B cell (primary cell): Measurements from ENCODE around the gene ZNF804A. TPM values are rescaled to one million over a fixed set of nuclear protein-coding genes. Genes with fewer than 3 reads are reported as not detected.

ENCODE experiments used
- ATAC-seq: fragments of 200-7000 bp; cut with Tn5 transposase; one replicate; pipeline ENCODE4 v1.10.0; 2021; ENCODE audit warnings: low read depth, mild to moderate bottlenecking, moderate number of reproducible peaks, moderate library complexity
- CTCF ChIA-PET: fragments of 350-600 bp; sonication (Branson Sonifier 250); formaldehyde crosslinking; loops from one replicate; lab custom pipeline; 2021; ENCODE audit warnings: antibody characterized with exemption, inconsistent platforms; lab: Charles Lee
- POLR2A ChIA-PET: fragments of 350-600 bp; sonication (Branson Sonifier 250); formaldehyde crosslinking; loops from one replicate; lab custom pipeline; 2021; ENCODE audit warnings: antibody characterized with exemption; lab: Charles Lee
- DNase-seq: peaks from one replicate; pipeline ENCODE4 v3.0.0; 2013
- H2AFZ ChIP-seq: 2 replicates; pipeline ENCODE4 v1.6.1; 2012; ENCODE audit warnings: mild to moderate bottlenecking, low read depth, low read length; ENCODE audit not compliant: insufficient read depth, poor library complexity, severe bottlenecking
- H3K27ac ChIP-seq, 2 donors: 1 replicate in 1 of 2; 2 replicates in 1 of 2; pipeline ENCODE4 v1.5.1; 2012 to 2013; ENCODE audit warnings: low read length in 2 of 2, mild to moderate bottlenecking in 2 of 2, moderate library complexity in 1 of 2
- H3K27me3 ChIP-seq, 4 experiments: fragments of 200-600 bp in 1 of 4; sonication (generic) in 1 of 4; replicated peaks in 1 of 4; 1 replicate in 2 of 4; 2 replicates in 2 of 4; pipeline versions ENCODE4 v1.6.1 to v1.7.0; 2013 to 2016; ENCODE audit warnings: low read length in 3 of 4, mild to moderate bottlenecking in 2 of 4, mixed read lengths in 1 of 4, moderate library complexity in 1 of 4; ENCODE audit not compliant: insufficient read depth in 4 of 4, control insufficient read depth in 3 of 4; ENCODE audit errors: control extremely low read depth in 1 of 4
- H3K36me3 ChIP-seq, 2 experiments: replicated peaks in 1 of 2; 1 replicate in 1 of 2; 2 replicates in 1 of 2; pipeline versions ENCODE4 v1.6.1 to v1.7.1; 2013; ENCODE audit warnings: low read length in 1 of 2; ENCODE audit not compliant: insufficient read depth in 2 of 2, control insufficient read depth in 1 of 2; ENCODE audit errors: control extremely low read depth in 1 of 2, extremely low read depth in 1 of 2
- H3K4me1 ChIP-seq, 2 donors: fragments of 200-600 bp in 1 of 2; sonication (generic) in 1 of 2; 1 replicate in 1 of 2; 2 replicates in 1 of 2; pipeline versions ENCODE4 v1.5.1 to v1.6.1; 2013 to 2017; ENCODE audit warnings: low read length in 2 of 2; ENCODE audit not compliant: control insufficient read depth in 2 of 2, insufficient read depth in 2 of 2
- H3K4me2 ChIP-seq: replicated peaks from 2 replicates; pipeline ENCODE3; 2012; ENCODE audit warnings: mild to moderate bottlenecking, low read depth, low read length; ENCODE audit not compliant: poor library complexity, severe bottlenecking
- H3K4me3 ChIP-seq, 5 experiments: fragments of 200-600 bp in 1 of 5; sonication (generic) in 1 of 5; 1 replicate in 3 of 5; 2 replicates in 2 of 5; pipeline versions ENCODE4 v1.5.1 to v1.7.0; 2011 to 2016; ENCODE audit warnings: low read length in 4 of 5, mild to moderate bottlenecking in 4 of 5, low read depth in 2 of 5, control low read depth in 1 of 5, moderate library complexity in 1 of 5; ENCODE audit not compliant: insufficient read depth in 1 of 5; ENCODE audit errors: control extremely low read depth in 1 of 5, extremely low read depth in 1 of 5
- H3K79me2 ChIP-seq: fragments of 200-600 bp; sonication (generic); one replicate; pipeline ENCODE4 v1.6.0; 2016; ENCODE audit warnings: low read length; ENCODE audit not compliant: control insufficient read depth, insufficient read depth
- H3K9ac ChIP-seq: fragments of 200-600 bp; sonication (generic); 2 replicates; pipeline ENCODE4 v1.6.1; 2017; ENCODE audit warnings: mild to moderate bottlenecking, low read length, moderate library complexity
- H3K9me3 ChIP-seq, 3 donors: one replicate each; pipeline versions ENCODE4 v1.6.1 to v1.7.1; 2013; ENCODE audit warnings: low read length in 2 of 3; ENCODE audit not compliant: control insufficient read depth in 2 of 3, insufficient read depth in 1 of 3; ENCODE audit errors: control extremely low read depth in 1 of 3
- H4K20me1 ChIP-seq: 2 replicates; pipeline ENCODE4 v1.6.0; 2012; ENCODE audit warnings: mild to moderate bottlenecking, low read length; ENCODE audit not compliant: insufficient read depth, control insufficient read depth, poor library complexity, severe bottlenecking
- H3K27ac Mint-ChIP-seq: one replicate; pipeline ENCODE4 v1.8.0; 2021; ENCODE audit warnings: mixed read lengths
- H3K27me3 Mint-ChIP-seq: one replicate; pipeline ENCODE4 v1.8.0; 2021; ENCODE audit warnings: mixed read lengths
- H3K4me1 Mint-ChIP-seq: one replicate; pipeline ENCODE4 v1.8.0; 2021; ENCODE audit warnings: mixed read lengths
- H3K4me3 Mint-ChIP-seq: one replicate; pipeline ENCODE4 v1.8.0; 2021; ENCODE audit warnings: mixed read lengths
- H3K9me3 Mint-ChIP-seq: one replicate; pipeline ENCODE4 v1.8.0; 2022; ENCODE audit warnings: mixed read lengths; ENCODE audit not compliant: insufficient read depth
- EZH2 ChIP-seq: IDR thresholded peaks from 2 replicates; pipeline ENCODE4 v1.6.1; 2012; ENCODE audit warnings: borderline replicate concordance, low read depth, mild to moderate bottlenecking, moderate library complexity, low read length; ENCODE audit not compliant: insufficient read depth, poor library complexity, severe bottlenecking
- WGBS: methylation state at CpG from one replicate; pipeline ENCODE4 v1.1.5; 2013; ENCODE audit warnings: missing lambda C conversion rate; ENCODE audit not compliant: insufficient coverage; 5-methylcytosine and 5-hydroxymethylcytosine counted together
- intact Hi-C: fragments of 100-400 bp; cut with micrococcal nuclease; formaldehyde crosslinking; loops from one replicate; pipeline ENCODE4 v1.10.0; 2022
- polyA plus RNA-seq: library from polyadenylated mRNA; depleted of rRNA; stranded (reverse); fragments of >200 nt; gene quantifications from 2 replicates; pipeline ENCODE4 v1.2.3, GENCODE V29; 2012
- total RNA-seq, 2 donors: library from RNA; stranded (reverse); fragments of 120-200 nt in 1 of 2; gene quantifications; 1 replicate in 1 of 2; 2 replicates in 1 of 2; pipeline versions ENCODE4 v1.2.3 to v1.2.4, GENCODE V29; 2013 to 2022
- TF ChIP-seq, protein P1 (sequence below): fragments of 200-600 bp; IDR thresholded peaks from one replicate; pipeline ENCODE4 v1.8.0; 2022; ENCODE audit warnings: antibody characterized with exemption, mild to moderate bottlenecking

The ZNF804A gene
- total and polyA plus RNA-seq, 2 donors (not counting 1 experiment from before 2014, with no cell fraction given), result 1.2 to 2.4 TPM

DNA sequence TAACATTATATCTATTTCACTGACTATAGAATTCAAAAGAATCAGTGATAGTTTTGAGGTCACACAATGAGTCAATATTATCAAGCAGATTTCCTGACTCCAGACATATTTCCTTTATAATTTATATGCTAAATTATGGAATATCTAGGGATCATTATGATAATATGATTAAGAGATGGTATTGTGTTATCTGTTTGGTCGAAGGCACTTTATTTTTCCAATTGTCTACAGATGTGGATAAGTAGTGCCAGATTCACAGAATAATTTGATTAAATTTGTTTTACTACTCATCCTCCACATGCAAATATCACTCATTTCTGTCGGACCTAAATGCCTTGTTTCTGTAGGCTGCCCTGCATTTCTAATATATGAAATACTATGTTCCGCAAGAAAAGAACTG lies 4.4 kb downstream of the ZNF804A start:
- ChIA-PET POLR2A (no interaction called here), CTCF (no interaction called here)
- Mint-ChIP-seq H3K4me3 (no peak overlapping the region), H3K4me1 (peaks cover 17% of the 10 kb centered on the region), H3K27me3 (peaks cover 4% of the 10 kb centered on the region), H3K27ac (no peak overlapping the region), H3K9me3 (no peaks in the 10 kb centered on the region)
- peaks cover 3% of the 10 kb centered on the region for H3K79me2 ChIP-seq
- H3K36me3 ChIP-seq, result no peaks in the 10 kb centered on the region
- ATAC-seq, result no peak
- intact Hi-C loops, result no loop called here
- no peak overlapping the region for H2AFZ ChIP-seq
- TF ChIP-seq, protein P1, sequence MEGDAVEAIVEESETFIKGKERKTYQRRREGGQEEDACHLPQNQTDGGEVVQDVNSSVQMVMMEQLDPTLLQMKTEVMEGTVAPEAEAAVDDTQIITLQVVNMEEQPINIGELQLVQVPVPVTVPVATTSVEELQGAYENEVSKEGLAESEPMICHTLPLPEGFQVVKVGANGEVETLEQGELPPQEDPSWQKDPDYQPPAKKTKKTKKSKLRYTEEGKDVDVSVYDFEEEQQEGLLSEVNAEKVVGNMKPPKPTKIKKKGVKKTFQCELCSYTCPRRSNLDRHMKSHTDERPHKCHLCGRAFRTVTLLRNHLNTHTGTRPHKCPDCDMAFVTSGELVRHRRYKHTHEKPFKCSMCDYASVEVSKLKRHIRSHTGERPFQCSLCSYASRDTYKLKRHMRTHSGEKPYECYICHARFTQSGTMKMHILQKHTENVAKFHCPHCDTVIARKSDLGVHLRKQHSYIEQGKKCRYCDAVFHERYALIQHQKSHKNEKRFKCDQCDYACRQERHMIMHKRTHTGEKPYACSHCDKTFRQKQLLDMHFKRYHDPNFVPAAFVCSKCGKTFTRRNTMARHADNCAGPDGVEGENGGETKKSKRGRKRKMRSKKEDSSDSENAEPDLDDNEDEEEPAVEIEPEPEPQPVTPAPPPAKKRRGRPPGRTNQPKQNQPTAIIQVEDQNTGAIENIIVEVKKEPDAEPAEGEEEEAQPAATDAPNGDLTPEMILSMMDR, result no peak
- TF ChIP-seq EZH2, result no peak
- no peak overlapping the region for H3K9ac ChIP-seq
- H3K4me1 ChIP-seq, result peaks cover 10 to 14% of the 10 kb centered on the region in 2 donors
- peaks cover 0 to 9% (median 5%) of the 10 kb centered on the region in 4 experiments for H3K27me3 ChIP-seq
- peaks cover 0 to 1% (median 0%) of the 10 kb centered on the region in 3 donors for H3K9me3 ChIP-seq
- H3K4me2 ChIP-seq, result no peak overlapping the region
- no peak overlapping the region for H3K4me3 ChIP-seq
- H3K27ac ChIP-seq, result no peak overlapping the region
- no peaks in the 10 kb centered on the region for H4K20me1 ChIP-seq
- no peak for DNase-seq
- WGBS, result no CpG with 5 or more reads among the region's 3 CpGs

DNA sequence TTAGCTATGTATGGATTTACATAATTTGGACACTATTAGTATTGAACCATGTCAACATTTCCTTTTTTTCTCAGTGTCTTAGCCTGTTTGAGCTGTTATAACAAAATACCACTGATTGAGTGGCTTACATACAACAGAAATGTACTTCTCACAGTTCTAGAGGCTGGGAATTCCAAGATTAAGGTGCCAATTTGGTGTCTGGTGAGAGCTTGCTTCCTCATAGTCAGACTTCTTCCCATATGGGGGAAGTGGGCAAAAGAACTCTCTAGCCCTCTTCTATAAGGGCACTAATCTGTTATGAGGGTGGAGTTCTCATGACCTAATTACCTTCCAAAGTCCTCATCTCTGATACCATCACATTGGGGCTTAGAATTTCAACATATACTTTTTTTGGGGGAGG lies 12.6 kb downstream of the ZNF804A start:
- ATAC-seq, result no peak
- H3K36me3 ChIP-seq, result no peaks in the 10 kb centered on the region
- no peak overlapping the region for H3K4me3 ChIP-seq
- Mint-ChIP-seq H3K27ac (no peak overlapping the region), H3K4me3 (no peak overlapping the region), H3K27me3 (no peaks in the 10 kb centered on the region), H3K9me3 (no peaks in the 10 kb centered on the region), H3K4me1 (no peaks in the 10 kb centered on the region)
- DNase-seq, result no peak
- H3K79me2 ChIP-seq, result no peaks in the 10 kb centered on the region
- intact Hi-C loops, result no loop called here
- CTCF ChIA-PET, result interaction anchor here (1.0 kb wide), 1 partner anchor 11 kb away, joined by 3 read pairs; no protein-coding TSS in a partner anchor
- no peaks in the 10 kb centered on the region for H3K4me1 ChIP-seq
- H3K4me2 ChIP-seq, result no peak overlapping the region
- H4K20me1 ChIP-seq, result no peaks in the 10 kb centered on the region
- no peaks in the 10 kb centered on the region for H3K9me3 ChIP-seq
- no peak overlapping the region for H2AFZ ChIP-seq
- no peak overlapping the region for H3K27ac ChIP-seq
- POLR2A ChIA-PET, result no interaction called here
- TF ChIP-seq, protein P1, result no peak
- TF ChIP-seq EZH2, result no peak
- no peaks in the 10 kb centered on the region for H3K27me3 ChIP-seq
- no peak overlapping the region for H3K9ac ChIP-seq
